H9 (cell line): Measurements from ENCODE around the gene RANBP9. TPM values are rescaled to one million over a fixed set of nuclear protein-coding genes. Genes with fewer than 3 reads are reported as not detected.

Experiments used
- DNase-seq: peaks from one replicate; pipeline ENCODE4 v3.0.0-alpha.2; 2017
- H2AFZ ChIP-seq: one replicate; pipeline ENCODE4 v1.6.1; 2013; ENCODE audit warnings: mild to moderate bottlenecking, low read length, control low read depth, moderate library complexity
- H2AK5ac ChIP-seq: 2 replicates; pipeline ENCODE4 v1.6.1; 2013; ENCODE audit warnings: low read length, control low read depth, mixed read lengths; ENCODE audit not compliant: insufficient read length
- H2BK120ac ChIP-seq: one replicate; pipeline ENCODE4 v1.6.1; 2013; ENCODE audit warnings: low read depth, mild to moderate bottlenecking, low read length, control low read depth, inconsistent platforms; ENCODE audit not compliant: poor library complexity, severe bottlenecking
- H2BK12ac ChIP-seq: 2 replicates; pipeline ENCODE4 v1.6.1; 2013; ENCODE audit warnings: low read length, control low read depth, mixed read lengths, low read depth; ENCODE audit not compliant: insufficient read length
- H2BK15ac ChIP-seq: 2 replicates; pipeline ENCODE4 v1.6.1; 2013; ENCODE audit warnings: low read depth, low read length, control low read depth
- H2BK20ac ChIP-seq: one replicate; pipeline ENCODE4 v1.6.1; 2013; ENCODE audit warnings: low read depth, mild to moderate bottlenecking, low read length, control low read depth, inconsistent platforms; ENCODE audit not compliant: poor library complexity, severe bottlenecking
- H2BK5ac ChIP-seq: 2 replicates; pipeline ENCODE4 v1.6.1; 2013; ENCODE audit warnings: low read length, control low read depth, mixed read lengths; ENCODE audit not compliant: insufficient read length
- H3K14ac ChIP-seq: 2 replicates; pipeline ENCODE4 v1.6.1; 2013; ENCODE audit warnings: low read length, control low read depth; ENCODE audit not compliant: insufficient read depth
- H3K18ac ChIP-seq: 2 replicates; pipeline ENCODE4 v1.6.1; 2013; ENCODE audit warnings: low read depth, mild to moderate bottlenecking, mixed read lengths, low read length, control low read depth; ENCODE audit not compliant: insufficient read length
- H3K23ac ChIP-seq: 2 replicates; pipeline ENCODE4 v1.6.1; 2013; ENCODE audit warnings: low read length, control low read depth, mixed read lengths, low read depth; ENCODE audit not compliant: insufficient read length
- H3K23me2 ChIP-seq: 2 replicates; pipeline ENCODE4 v1.6.1; 2013; ENCODE audit warnings: low read depth, mild to moderate bottlenecking, mixed read lengths, low read length, control low read depth; ENCODE audit not compliant: insufficient read length, poor library complexity, severe bottlenecking
- H3K27ac ChIP-seq: 2 replicates; pipeline ENCODE4 v1.5.1; 2013; ENCODE audit warnings: low read length, control low read depth, mixed read lengths, low read depth; ENCODE audit not compliant: insufficient read length
- H3K27me3 ChIP-seq: 2 replicates; pipeline ENCODE4 v1.6.1; 2013; ENCODE audit warnings: low read length, control low read depth, inconsistent platforms; ENCODE audit not compliant: insufficient read depth
- H3K4ac ChIP-seq: 2 replicates; pipeline ENCODE4 v1.6.1; 2013; ENCODE audit warnings: low read depth, mild to moderate bottlenecking, control low read depth, inconsistent platforms, low read length, moderate library complexity
- H3K4me1 ChIP-seq: 2 replicates; pipeline ENCODE4 v1.6.1; 2013; ENCODE audit warnings: low read length, control low read depth, inconsistent platforms; ENCODE audit not compliant: insufficient read depth
- H3K4me2 ChIP-seq: 2 replicates; pipeline ENCODE4 v1.6.1; 2013; ENCODE audit warnings: low read length, control low read depth, mixed read lengths; ENCODE audit not compliant: insufficient read length, insufficient read depth
- H3K56ac ChIP-seq: 2 replicates; pipeline ENCODE4 v1.6.1; 2013; ENCODE audit warnings: low read depth, mild to moderate bottlenecking, mixed read lengths, low read length, control low read depth; ENCODE audit not compliant: insufficient read length
- H3K79me1 ChIP-seq: 2 replicates; pipeline ENCODE4 v1.6.1; 2013; ENCODE audit warnings: low read depth, mild to moderate bottlenecking, moderate library complexity, low read length, control low read depth, inconsistent platforms; ENCODE audit not compliant: insufficient read depth, poor library complexity, severe bottlenecking
- H3K79me2 ChIP-seq: 2 replicates; pipeline ENCODE4 v1.6.1; 2013; ENCODE audit warnings: low read length, control low read depth, inconsistent platforms; ENCODE audit not compliant: insufficient read depth
- H3K9ac ChIP-seq: 2 replicates; pipeline ENCODE4 v1.6.1; 2013; ENCODE audit warnings: low read length, control low read depth, mixed read lengths; ENCODE audit not compliant: insufficient read length; ENCODE audit errors: extremely low read depth
- H3K9me3 ChIP-seq: one replicate; pipeline ENCODE4 v1.6.1; 2013; ENCODE audit warnings: low read depth, low read length, inconsistent platforms; ENCODE audit not compliant: control insufficient read depth
- H3T11ph ChIP-seq: one replicate; pipeline ENCODE4 v1.6.1; 2013; ENCODE audit warnings: mild to moderate bottlenecking, low read length, control low read depth, inconsistent platforms
- H4K20me1 ChIP-seq: one replicate; pipeline ENCODE4 v1.6.1; 2013; ENCODE audit not compliant: control insufficient read depth, insufficient read length, insufficient read depth
- H4K5ac ChIP-seq: 2 replicates; pipeline ENCODE4 v1.6.1; 2013; ENCODE audit warnings: low read depth, mild to moderate bottlenecking, mixed read lengths, low read length, control low read depth; ENCODE audit not compliant: insufficient read length
- H4K8ac ChIP-seq: replicated peaks from 2 replicates; pipeline ENCODE4 v1.6.1; 2013; ENCODE audit warnings: low read length, control low read depth, mixed read lengths, low read depth; ENCODE audit not compliant: insufficient read length
- H4K91ac ChIP-seq: 2 replicates; pipeline ENCODE4 v1.6.1; 2013; ENCODE audit warnings: low read depth, mild to moderate bottlenecking, moderate library complexity, mixed read lengths, low read length, control low read depth; ENCODE audit not compliant: insufficient read length
- H3K27ac Mint-ChIP-seq, 3 experiments: 2 replicates in 2 of 3; 3 replicates in 1 of 3; pipeline ENCODE4 v1.8.0; 2020 to 2021; ENCODE audit warnings: mixed read lengths in 3 of 3, mild to moderate bottlenecking in 1 of 3, moderate library complexity in 1 of 3
- H3K27me3 Mint-ChIP-seq: 2 replicates; pipeline ENCODE4 v1.8.0; 2021; ENCODE audit warnings: low read depth, mild to moderate bottlenecking, moderate library complexity, mixed read lengths
- H3K36me3 Mint-ChIP-seq, 3 experiments: 2 replicates in 2 of 3; 3 replicates in 1 of 3; pipeline ENCODE4 v1.8.0; 2020 to 2021; ENCODE audit warnings: low read depth in 3 of 3, mixed read lengths in 3 of 3; ENCODE audit not compliant: insufficient read depth in 1 of 3
- H3K4me1 Mint-ChIP-seq, 2 experiments: 2 replicates each; pipeline ENCODE4 v1.8.0; 2020; ENCODE audit warnings: mixed read lengths in 2 of 2
- H3K4me3 Mint-ChIP-seq, 2 experiments: 2 replicates in 1 of 2; 3 replicates in 1 of 2; pipeline ENCODE4 v1.8.0; 2020 to 2021; ENCODE audit warnings: mild to moderate bottlenecking in 2 of 2, mixed read lengths in 2 of 2, moderate library complexity in 1 of 2
- H3K9me3 Mint-ChIP-seq, 2 experiments: 2 replicates in 1 of 2; 3 replicates in 1 of 2; pipeline ENCODE4 v1.8.0; 2020; ENCODE audit warnings: mild to moderate bottlenecking in 2 of 2, mixed read lengths in 2 of 2, moderate library complexity in 1 of 2
- WGBS: extraction: QIAGEN DNeasy Blood & Tissue Kit; methylation state at CpG from one replicate; pipeline ENCODE4 v1.1.7; 2013; ENCODE audit warnings: missing lambda C conversion rate, low lambda C conversion rate, mixed read lengths; ENCODE audit not compliant: insufficient read length; ENCODE audit errors: extremely low coverage; 5-methylcytosine and 5-hydroxymethylcytosine counted together
- total RNA-seq: library from RNA; stranded (reverse); gene quantifications from 2 replicates; pipeline ENCODE4 v1.2.1, GENCODE V29; 2021
- TF ChIP-seq, protein P1 (sequence below): fragments of 200-600 bp; sonication (generic); conservative IDR thresholded peaks from 3 replicates; pipeline ENCODE4 v1.8.0; 2021; ENCODE audit warnings: antibody characterized with exemption, mild to moderate bottlenecking

RANBP9 gene
- total RNA-seq, 1 experiment from 2014 or later = 37.2 TPM

GRCh38 chr6:13575377-13575775, 136.3 kb downstream of the RANBP9 start:
- Histone ChIP-seq H2AFZ (no peak overlapping the region), H3K4me2 (peak overlapping the region; percentile 64)
- H3K27ac Mint-ChIP-seq = peak overlapping the region; percentile 96 to 99 (median 99); a peak in 4 of 7 replicates

More at GRCh38 chr6:13575377-13575775, 136.3 kb downstream of the RANBP9 start:
- Histone ChIP-seq H3K4ac (no peak overlapping the region), H4K20me1 (no peaks in the 10 kb centered on the region), H3K18ac (no peak overlapping the region), H3K23me2 (peaks cover 11% of the 10 kb centered on the region), H3T11ph (no peak overlapping the region), H3K9ac (no peak overlapping the region), H2BK15ac (no peak overlapping the region), H3K79me2 (no peaks in the 10 kb centered on the region; the same call in 1 of the 2 replicates), H4K5ac (no peak overlapping the region), H4K8ac (no peak overlapping the region), H2BK120ac (no peak overlapping the region), H2AK5ac (no peak overlapping the region), H3K79me1 (no peaks in the 10 kb centered on the region), H2BK5ac (no peak overlapping the region), H3K4me1 (no peaks in the 10 kb centered on the region), H3K56ac (no peak overlapping the region), H3K27me3 (no peaks in the 10 kb centered on the region), H2BK20ac (no peak overlapping the region), H2BK12ac (no peak overlapping the region), H4K91ac (no peak overlapping the region), H3K23ac (no peak overlapping the region), H3K27ac (no peak overlapping the region), H3K14ac (no peak overlapping the region), H3K9me3 (no peaks in the 10 kb centered on the region)
- no peak for DNase-seq
- no CpG with 5 or more reads among the region's 3 CpGs for WGBS
- H3K36me3 Mint-ChIP-seq = peaks cover 2 to 10% (median 7%) of the 10 kb centered on the region in 3 experiments; a peak in 6 of 7 replicates
- peak overlapping the region; percentile 92 to 94 for H3K4me3 Mint-ChIP-seq
- H3K9me3 Mint-ChIP-seq = peaks cover 7% of the 10 kb centered on the region in 2 experiments; a peak in 3 of 5 replicates
- no peaks in the 10 kb centered on the region for H3K27me3 Mint-ChIP-seq
- peaks cover 25 to 28% of the 10 kb centered on the region in 2 experiments for H3K4me1 Mint-ChIP-seq
- TF ChIP-seq, protein P1, sequence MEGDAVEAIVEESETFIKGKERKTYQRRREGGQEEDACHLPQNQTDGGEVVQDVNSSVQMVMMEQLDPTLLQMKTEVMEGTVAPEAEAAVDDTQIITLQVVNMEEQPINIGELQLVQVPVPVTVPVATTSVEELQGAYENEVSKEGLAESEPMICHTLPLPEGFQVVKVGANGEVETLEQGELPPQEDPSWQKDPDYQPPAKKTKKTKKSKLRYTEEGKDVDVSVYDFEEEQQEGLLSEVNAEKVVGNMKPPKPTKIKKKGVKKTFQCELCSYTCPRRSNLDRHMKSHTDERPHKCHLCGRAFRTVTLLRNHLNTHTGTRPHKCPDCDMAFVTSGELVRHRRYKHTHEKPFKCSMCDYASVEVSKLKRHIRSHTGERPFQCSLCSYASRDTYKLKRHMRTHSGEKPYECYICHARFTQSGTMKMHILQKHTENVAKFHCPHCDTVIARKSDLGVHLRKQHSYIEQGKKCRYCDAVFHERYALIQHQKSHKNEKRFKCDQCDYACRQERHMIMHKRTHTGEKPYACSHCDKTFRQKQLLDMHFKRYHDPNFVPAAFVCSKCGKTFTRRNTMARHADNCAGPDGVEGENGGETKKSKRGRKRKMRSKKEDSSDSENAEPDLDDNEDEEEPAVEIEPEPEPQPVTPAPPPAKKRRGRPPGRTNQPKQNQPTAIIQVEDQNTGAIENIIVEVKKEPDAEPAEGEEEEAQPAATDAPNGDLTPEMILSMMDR = peak; percentile 96
